DMS 273 treated with DMSO at 0.1 percent for 48 hours (cell line): ENCODE results near the gene SHC2.
"Not testable (repeated sequence)": the region's sequence is repeated elsewhere in the genome, so short reads cannot be mapped to it uniquely, and the experiment has no call there.

Source experiments
- DNase-seq: peaks from one replicate; lab custom pipeline; 2025; lab: John Stamatoyannopoulos, UW

SHC2 gene

DNA sequence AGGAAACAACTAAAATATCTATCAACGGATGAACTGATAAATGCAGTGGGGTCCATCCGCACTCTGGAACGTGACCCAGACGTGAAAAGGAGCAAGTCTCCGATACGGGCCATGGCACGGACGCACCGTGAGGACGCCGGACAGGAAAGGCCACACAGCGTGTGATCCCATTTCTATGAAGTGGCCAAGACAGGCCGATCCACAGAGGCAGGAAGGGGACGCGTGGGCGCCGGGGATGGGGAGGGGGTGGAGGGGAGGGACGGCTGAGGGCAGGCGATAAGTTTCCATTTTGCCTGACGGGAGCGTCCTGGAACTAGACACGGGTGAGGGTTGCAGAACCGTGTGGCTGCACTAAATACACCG lies 13.8 kb downstream of the SHC2 start:
- DNase-seq = no peak

GRCh38 chr19:444677-445210 lies 16.1 kb downstream of the SHC2 start:
- DNase-seq = no peak

DNA sequence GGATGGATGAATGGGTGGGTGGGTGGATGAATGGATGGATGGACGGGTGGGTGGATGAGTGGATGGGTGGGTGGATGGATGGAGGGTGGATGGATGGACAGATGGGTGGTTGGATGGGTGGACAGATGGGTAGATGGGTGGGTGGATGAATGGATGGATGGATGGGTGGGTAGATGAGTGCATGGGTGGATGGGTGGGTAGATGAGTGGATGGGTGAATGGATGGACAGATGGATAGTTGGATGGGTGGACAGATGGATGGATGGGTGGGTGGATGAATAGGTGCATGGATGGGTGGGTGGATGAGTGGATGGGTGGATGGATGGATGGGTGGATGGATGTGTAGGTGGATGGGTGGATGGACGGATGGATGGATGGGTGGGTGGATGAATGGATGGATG lies 17.8 kb downstream of the SHC2 start:
- DNase-seq = no peak

DNA sequence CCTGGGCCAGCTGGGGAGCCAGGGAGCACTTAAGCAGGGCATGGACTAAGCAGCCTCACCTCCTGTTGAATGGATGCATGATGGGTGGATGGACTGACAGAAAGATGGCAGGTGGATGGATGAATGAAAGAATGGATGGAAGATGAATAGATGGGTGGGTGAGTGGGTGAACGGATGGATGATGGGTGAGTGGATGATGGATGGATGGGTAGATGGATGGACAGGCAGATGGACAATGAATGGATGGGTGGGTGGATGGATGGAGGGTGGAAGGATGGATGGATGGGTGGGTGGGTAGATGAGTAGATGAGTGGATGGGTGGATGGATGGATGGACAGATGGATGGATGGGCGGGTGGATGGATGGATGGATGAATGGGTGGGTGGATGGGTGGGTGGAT lies 18.7 kb downstream of the SHC2 start:
- DNase-seq = no peak

DNA sequence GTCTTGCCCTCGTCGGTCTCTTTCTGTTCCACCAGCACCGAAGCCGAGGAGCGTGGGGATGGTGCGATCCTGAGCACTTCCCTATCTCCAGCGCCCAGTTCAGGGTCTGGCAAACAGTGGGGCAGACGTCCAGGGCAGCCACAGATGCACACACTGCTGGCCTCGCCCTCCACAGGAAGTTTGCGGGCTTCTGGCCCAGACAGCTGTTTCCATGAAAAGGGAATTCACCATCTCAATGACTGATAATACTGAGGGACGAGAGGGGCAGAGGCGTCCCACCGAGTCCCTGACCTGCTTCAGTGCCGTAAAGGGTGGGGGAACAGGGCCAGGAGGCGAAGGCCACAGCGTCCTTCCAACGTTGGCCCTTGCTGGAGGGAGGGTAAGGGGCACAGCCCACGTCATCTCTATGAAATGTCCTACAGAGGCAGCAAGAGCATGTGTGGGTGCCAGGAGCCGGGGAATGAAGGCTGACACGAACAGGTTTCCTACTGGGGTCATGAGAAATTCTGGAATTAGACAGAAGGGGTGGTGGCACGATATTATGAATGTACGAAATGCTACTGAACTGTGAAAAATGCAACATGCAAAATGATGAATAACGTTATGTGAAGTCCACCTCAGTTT lies 19.5 kb downstream of the SHC2 start:
- no peak for DNase-seq

- no peak for DNase-seq
Observed at GRCh38 chr19:440391-441212, 20.2 kb downstream of the SHC2 start.

DNA sequence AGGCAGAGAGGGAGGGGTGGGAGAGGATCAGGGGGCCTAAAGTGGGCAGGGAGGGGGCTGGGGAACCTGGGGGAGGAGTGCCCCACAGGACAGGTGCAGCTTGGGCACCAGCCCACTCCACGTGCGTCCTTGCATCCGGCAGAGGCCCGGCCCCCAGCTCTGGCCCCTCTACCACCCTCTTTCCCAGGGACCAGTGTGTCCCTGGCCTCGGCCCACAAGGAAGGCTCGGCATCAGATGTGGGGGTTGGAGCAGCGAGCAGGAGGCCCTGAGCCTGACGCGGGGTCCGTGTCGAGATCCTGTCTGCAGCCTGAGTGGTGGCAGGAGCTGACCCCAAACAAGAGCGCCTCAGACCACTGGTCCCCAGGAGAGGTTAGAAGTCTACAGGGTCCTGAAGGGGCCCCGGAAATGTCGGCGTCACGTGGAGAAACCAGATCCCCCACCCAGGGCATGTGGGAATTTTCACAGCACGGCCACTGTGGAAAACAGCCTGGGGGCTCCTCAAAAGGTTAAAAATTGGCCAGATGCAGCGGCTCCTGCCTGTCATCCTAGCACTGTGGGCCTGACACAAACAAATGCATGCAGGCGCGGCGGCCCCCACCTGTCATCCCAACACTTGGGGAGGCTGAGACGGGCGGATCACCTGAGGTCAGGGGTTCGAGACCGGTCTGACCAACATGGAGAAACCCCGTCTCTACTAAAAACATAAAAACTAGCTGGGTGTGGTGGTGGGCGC lies 21.5 kb downstream of the SHC2 start:
- no peak for DNase-seq

DNA sequence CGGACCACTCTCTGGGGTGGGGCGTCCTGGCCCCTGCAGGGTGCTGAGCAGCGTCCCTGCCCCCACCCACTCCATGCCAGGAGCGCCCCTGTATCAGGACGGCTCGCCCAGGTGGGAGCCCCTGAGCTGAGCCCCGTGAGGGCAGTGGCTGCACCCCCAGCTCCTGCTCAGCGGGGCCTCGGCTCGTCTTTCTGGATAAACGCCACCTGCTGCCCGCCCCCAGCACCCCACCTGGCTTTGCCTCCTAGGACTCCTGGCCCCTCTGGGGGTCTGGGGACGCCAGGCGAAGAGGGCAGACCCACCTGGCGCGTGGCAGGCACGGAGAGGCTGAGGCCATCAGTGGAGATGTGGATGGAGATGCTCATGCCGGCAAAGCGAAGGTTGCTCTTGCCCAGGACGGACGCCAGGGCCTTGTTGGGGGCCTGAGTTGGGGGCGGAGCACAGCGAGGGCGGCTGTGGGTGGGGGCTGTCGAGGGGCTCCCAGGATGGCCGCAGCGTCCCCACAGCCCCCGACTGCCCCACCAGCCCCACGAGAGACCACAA lies 22.3 kb downstream of the SHC2 start:
- DNase-seq = no peak

DNA sequence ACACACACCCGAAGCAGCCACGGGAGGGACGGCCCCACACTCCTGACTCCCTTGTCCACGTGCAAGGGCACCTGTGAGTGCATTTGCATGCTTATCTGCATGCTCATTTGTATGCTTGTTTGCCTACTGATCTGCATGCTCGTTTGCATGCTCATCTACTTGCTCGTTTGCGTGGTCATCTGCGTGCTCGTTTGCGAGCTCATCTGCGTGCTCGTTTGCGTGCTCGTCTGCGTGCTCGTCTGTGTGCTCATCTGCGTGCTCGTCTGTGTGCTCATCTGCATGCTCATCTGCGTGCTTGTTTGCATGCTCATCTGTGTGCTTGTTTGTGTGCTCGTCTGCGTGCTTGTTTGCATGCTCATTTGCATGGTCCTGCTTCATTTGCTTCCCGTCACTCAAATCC lies 23.8 kb downstream of the SHC2 start:
- DNase-seq = no peak

- no peak for DNase-seq
Observed at GRCh38 chr19:436413-436950, 24.4 kb downstream of the SHC2 start.

DNA sequence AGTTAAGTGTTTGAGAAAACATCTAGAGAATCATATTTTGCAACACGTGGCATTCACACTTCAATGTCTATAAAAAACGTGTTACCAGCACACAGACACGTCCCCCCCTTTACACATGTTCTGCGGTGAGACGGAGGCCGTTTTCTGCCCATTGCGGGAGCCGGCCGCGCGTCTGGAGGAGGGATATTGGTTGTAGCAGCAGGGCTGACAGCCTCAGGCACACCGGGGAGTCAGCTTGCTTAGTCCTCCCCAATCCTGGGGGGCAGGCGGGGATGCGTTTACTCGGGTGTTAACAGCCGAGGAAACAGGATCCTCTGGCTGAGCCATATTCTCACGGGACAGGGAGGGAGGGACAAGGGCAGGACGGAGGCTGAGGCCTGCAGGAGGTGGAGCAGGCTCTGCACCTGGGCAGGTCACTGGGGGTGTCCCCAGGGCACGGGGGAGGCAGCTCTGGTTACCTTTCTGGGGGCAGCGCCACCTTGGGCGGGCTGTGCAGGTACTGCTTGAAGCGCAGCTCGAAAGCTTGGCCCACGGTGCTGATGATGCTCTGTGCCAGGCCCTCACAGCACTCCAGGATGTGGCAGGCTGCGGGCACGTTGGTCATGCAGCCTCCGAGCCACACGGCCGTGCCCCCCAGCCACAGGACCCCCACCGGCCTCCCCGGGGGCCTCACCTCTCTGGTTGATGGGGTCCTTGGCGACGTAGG lies 25.0 kb downstream of the SHC2 start:
- DNase-seq = no peak

DNA sequence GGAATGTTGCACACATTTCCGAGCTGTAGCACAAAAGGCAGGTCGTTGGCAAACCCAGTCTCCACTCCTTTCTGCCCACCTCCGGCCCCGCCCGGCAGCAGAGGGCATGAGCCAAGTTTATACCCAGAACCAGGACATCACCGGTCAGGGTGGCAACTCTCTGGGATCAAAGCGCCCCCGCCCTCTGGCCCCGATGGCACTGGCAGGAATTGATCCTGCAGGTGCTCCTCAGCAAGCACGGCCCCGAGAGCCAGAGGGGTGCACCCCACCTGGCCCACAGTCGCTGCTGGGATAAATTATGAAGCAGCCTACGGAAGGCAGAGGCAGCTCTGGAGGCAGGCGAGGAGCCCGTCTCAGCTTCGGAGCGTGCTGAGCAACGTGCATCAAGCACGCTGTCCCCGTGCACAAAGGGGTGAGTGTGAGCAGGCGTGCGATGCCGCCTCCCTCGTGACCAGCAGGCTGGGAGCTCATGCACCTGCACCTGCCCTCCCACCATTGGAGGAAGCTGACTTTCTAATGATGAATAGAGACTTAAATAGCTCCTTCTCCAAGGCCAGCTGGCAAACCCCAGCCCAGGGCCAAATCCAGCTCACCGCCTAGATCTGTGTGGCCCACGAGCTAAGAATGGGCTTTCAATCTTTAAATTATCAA lies 25.7 kb downstream of the SHC2 start:
- DNase-seq = no peak

GRCh38 chr19:434152-434960 lies 26.5 kb downstream of the SHC2 start:
- no peak for DNase-seq

DNA sequence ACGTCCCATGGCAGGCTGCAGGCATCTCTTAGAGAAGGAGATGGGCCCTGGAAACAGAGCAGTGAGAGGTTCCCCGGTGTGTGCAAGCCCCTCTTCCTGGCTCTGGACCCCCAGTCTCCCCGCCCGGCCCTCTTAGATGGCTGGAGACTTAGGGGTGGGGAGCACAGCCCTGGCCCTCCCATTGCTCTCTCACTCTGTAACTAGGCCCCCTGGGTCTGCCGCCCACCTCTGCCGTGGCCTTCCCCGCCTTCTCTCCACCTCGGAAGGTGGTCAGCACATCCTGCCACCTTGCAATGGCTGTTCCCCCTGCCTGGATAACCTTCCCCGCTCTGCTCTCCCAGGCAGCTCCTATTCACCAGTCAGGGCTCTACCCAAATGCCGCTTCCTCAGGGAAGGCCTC lies 30.1 kb downstream of the SHC2 start:
- no peak for DNase-seq

- no peak for DNase-seq
Observed at GRCh38 chr19:428149-428548, 32.7 kb downstream of the SHC2 start.

GRCh38 chr19:427675-428074 lies 33.2 kb downstream of the SHC2 start:
- DNase-seq = not testable (repeated sequence)

- no peak for DNase-seq
Observed at GRCh38 chr19:426725-427445, 33.9 kb downstream of the SHC2 start.

GRCh38 chr19:425056-425455 lies 35.8 kb downstream of the SHC2 start:
- no peak for DNase-seq

GRCh38 chr19:424546-424945 lies 36.3 kb downstream of the SHC2 start:
- no peak for DNase-seq
